OCI-LY7 (cell line): ENCODE data around the gene FGGY.

ENCODE experiments used
- CTCF ChIP-seq: fragments of 200-600 bp; sonication (generic); conservative IDR thresholded peaks from 2 replicates; pipeline ENCODE4 v1.5.1; 2014; ENCODE audit warnings: mild to moderate bottlenecking, antibody characterized with exemption, low read length, moderate library complexity, mixed read lengths
- EZH2phosphoT487 ChIP-seq: fragments of 200-600 bp; sonication (generic); IDR thresholded peaks from 2 replicates; pipeline ENCODE4 v1.6.1; 2018; ENCODE audit warnings: low read depth, borderline replicate concordance, mild to moderate bottlenecking, mixed run types, antibody characterized with exemption, low read length, moderate library complexity, mixed read lengths

- TF ChIP-seq CTCF (no peak), EZH2phosphoT487 (no peak)
These were observed 214.9 kb downstream of the FGGY start for GRCh38 chr1:59511476-59512465.
